NCI-H345 treated with DMSO at 0.1 percent for 48 hours (cell line): Measurements from ENCODE around the gene UPF1.
"Not testable (repeated sequence)": the region's sequence is repeated elsewhere in the genome, so short reads cannot be mapped to it uniquely, and the experiment has no call there.

Source experiments
- DNase-seq: peaks from one replicate; lab custom pipeline; 2025; ENCODE audit not compliant: unreplicated experiment; lab: John Stamatoyannopoulos, UW

The UPF1 gene

DNA sequence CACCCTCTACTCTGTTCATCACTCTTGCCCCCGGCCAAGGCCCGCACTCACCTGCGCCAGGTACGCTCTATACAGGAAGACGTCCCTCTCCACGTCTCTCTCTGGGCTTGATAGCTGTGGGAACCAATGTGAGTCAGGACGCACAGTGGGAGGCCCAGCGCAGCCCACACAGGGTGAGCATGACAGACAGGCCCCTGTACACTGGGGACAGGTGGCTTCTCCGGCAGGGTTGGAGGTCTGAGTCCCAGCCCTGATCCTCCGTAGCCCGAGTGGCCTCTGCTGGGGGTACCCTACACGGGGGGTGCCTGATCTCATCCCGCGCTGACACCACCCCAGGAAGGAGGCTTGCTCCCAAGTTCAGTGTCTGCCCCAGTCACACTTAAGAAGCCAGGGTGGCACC, 81.2 kb downstream of the UPF1 start:
- no peak for DNase-seq

DNA sequence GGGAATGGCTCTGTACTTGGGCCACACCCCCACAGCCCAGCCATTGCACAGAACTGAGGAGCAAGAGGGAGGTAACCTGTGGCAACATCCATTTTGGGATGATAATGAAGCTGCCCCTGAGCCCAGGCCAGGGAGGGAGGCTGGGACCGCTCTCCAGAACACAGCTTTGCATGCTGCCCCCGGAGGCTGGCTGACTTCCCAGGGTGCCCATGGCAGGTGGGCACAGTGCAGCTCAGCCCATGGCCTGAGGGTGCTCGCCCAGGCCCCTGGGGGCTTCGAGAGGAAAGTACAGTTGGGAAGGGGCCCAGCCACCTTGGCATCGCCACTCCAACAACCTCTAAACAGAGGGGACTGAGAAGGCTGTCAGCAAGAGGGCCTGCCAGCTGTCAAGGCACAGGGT, 81.7 kb downstream of the UPF1 start:
- no peak for DNase-seq

DNA sequence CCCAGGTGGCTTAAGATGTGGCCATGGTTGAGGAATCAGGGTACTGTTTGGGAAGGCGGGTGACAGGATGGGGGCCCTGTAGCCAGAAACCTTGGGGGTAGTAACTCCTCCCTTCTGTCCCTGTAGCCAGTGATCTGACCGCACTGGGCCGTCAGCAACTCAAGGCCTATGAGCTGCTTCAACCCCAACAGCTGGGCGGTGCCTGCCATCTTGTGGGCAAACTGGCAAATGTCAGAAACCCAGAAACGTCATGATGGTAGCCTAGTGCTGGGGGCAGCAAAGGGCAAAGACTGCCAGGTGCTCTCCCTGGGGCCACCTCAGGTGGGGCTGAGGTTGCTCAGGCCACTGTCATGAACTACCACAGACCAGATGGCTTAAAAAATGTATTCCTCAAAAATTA, 83.9 kb downstream of the UPF1 start:
- DNase-seq = no peak

DNA sequence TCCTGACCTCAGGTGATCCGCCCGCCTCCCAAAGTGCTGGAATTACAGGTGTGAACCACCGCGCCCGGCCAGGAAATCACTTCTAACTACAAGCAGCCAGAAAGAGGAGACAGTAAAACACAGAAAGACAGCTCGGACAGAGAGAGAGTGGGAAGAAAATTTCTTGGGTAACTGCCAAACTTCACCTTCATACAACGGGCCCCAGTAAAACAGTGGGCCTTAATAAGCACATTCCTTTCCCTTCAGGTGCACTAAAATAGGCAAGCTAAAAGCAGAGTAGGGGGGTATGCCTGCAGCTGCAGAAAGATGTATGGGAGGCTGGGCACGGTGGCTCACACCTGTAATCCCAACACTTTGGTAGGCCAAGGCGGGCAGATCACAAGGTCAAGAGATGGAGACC, 85.8 kb downstream of the UPF1 start:
- not testable (repeated sequence) for DNase-seq
